Stomach smooth muscle (tissue), 2 donors: ENCODE measurements around the gene SRGAP2B.
"Not testable (repeated sequence)": the region's sequence is repeated elsewhere in the genome, so short reads cannot be mapped to it uniquely, and the experiment has no call there.

Source experiments
- H3K27ac ChIP-seq: one replicate; pipeline ENCODE4 v1.7.0; 2013; ENCODE audit warnings: mild to moderate bottlenecking, low read length, inconsistent platforms
- H3K27me3 ChIP-seq, 2 donors: one replicate each; pipeline ENCODE4 v1.7.0; 2013; ENCODE audit warnings: low read length in 2 of 2; ENCODE audit not compliant: insufficient read depth in 2 of 2, control insufficient read depth in 1 of 2
- H3K36me3 ChIP-seq, 2 donors: one replicate each; pipeline ENCODE4 v1.7.0; 2013; ENCODE audit warnings: low read length in 2 of 2; ENCODE audit not compliant: control insufficient read depth in 2 of 2, insufficient read depth in 2 of 2
- H3K4me1 ChIP-seq: one replicate; pipeline ENCODE4 v1.7.0; 2013; ENCODE audit warnings: low read length; ENCODE audit not compliant: control insufficient read depth, insufficient read depth
- H3K4me3 ChIP-seq, 2 donors: one replicate each; pipeline ENCODE4 v1.7.0; 2013; ENCODE audit warnings: low read length in 2 of 2
- H3K9ac ChIP-seq, 2 donors: one replicate each; pipeline ENCODE4 v1.7.0; 2013; ENCODE audit warnings: low read length in 2 of 2, mild to moderate bottlenecking in 1 of 2
- H3K9me3 ChIP-seq, 2 donors: one replicate each; pipeline ENCODE4 v1.7.0; 2013; ENCODE audit warnings: low read length in 2 of 2; ENCODE audit not compliant: control insufficient read depth in 2 of 2
- donor health status: healthy.
- donor health status: Pancreatic carcinoma.

SRGAP2B gene

GRCh38 chr1:144913977-144914734 is 181.0 kb downstream of the SRGAP2B start:
- H3K9me3 ChIP-seq, H3K4me1 ChIP-seq, H3K4me3 ChIP-seq, H3K9ac ChIP-seq, H3K27ac ChIP-seq, H3K27me3 ChIP-seq, H3K36me3 ChIP-seq: not testable (repeated sequence)

- not testable (repeated sequence) for H3K9me3 ChIP-seq
Measured at GRCh38 chr1:144913458-144913857, 181.7 kb downstream of the SRGAP2B start.

GRCh38 chr1:144910729-144911128 is 184.4 kb downstream of the SRGAP2B start:
- H3K27ac ChIP-seq, H3K36me3 ChIP-seq, H3K4me3 ChIP-seq, H3K27me3 ChIP-seq, H3K4me1 ChIP-seq, H3K9me3 ChIP-seq, H3K9ac ChIP-seq: not testable (repeated sequence)

More at GRCh38 chr1:144913458-144913857, 181.7 kb downstream of the SRGAP2B start:
- H3K4me1 ChIP-seq, H3K27me3 ChIP-seq, H3K9ac ChIP-seq, H3K4me3 ChIP-seq, H3K27ac ChIP-seq, H3K36me3 ChIP-seq: not testable (repeated sequence)

- H3K36me3 ChIP-seq, H3K4me3 ChIP-seq, H3K9me3 ChIP-seq, H3K27ac ChIP-seq, H3K4me1 ChIP-seq, H3K9ac ChIP-seq, H3K27me3 ChIP-seq: not testable (repeated sequence)
Measured at GRCh38 chr1:144900841-144901240, 194.3 kb downstream of the SRGAP2B start.

- not testable (repeated sequence) for H3K9me3 ChIP-seq, H3K27ac ChIP-seq, H3K9ac ChIP-seq, H3K4me1 ChIP-seq, H3K36me3 ChIP-seq, H3K27me3 ChIP-seq, H3K4me3 ChIP-seq
Measured at GRCh38 chr1:144894454-144895201, 200.5 kb downstream of the SRGAP2B start.

DNA sequence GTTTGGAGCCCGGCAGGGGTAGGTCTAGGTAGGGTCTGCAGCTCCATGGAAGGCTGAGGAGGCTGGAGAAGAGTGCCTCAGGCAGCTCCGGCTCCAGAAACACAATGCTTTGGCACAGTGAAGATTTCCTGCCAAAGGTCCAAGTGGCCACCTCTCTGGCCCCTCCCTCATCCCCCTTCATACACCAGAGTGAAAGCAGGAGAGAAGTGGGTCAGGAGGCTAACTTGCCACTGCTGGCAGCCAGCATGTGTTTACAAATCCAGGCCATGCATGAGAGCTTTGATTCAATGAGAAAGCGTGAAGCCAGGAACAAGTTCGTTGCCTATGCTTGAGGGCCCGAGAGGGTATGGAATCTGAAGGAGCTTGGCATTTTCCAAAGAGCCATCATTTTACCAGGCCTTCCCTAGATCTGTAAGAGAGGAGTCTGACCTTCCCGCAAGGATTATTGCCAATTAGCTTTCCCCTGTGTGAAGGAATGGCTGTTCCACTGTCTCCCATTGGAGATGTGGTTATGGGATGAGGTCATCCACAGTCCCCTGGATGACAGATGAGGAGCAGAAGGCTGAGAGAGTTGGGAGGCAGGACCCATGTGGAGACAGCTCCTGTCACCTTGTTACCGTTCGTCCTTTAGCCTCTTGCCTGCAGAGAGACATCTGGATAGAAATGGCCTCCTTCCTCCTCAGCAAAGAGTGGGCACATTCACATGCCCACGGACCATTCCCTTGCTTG is 201.3 kb downstream of the SRGAP2B start:
- not testable (repeated sequence) for H3K27me3 ChIP-seq, H3K9me3 ChIP-seq, H3K27ac ChIP-seq, H3K9ac ChIP-seq, H3K36me3 ChIP-seq, H3K4me3 ChIP-seq, H3K4me1 ChIP-seq

GRCh38 chr1:144893062-144893461 is 202.1 kb downstream of the SRGAP2B start:
- not testable (repeated sequence) for H3K27me3 ChIP-seq, H3K36me3 ChIP-seq, H3K4me3 ChIP-seq, H3K9me3 ChIP-seq, H3K9ac ChIP-seq, H3K4me1 ChIP-seq, H3K27ac ChIP-seq

DNA sequence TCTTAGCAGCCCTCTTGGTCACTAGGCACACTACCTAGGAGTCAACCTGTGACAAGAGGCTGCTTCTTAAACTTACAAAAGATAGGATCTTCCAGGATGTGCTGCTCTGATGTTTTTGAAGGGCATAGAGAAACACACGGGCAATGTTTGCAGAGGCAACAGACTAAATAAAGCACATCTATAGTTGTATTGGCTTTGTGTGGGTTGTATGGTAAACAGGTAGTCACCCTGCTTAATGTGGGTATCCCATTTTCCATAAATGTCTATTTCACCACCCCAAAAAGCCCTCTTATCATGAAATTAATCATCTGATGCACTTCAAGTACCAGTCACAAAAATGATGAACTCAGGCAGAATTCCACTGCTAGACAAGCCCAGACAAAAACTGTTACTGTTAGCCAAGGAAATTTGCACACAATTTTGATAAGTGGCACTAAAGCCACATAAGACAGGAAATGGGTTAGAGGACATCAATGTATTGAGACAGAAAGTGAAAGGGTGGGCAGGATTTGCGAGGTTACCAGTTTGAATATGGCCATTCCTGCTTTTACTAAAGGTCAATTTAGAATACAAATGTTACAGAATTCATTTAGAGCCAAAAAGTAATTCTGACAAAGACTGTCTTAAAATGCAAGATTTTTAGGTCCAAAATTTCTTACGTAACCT is 205.5 kb downstream of the SRGAP2B start:
- not testable (repeated sequence) for H3K4me3 ChIP-seq, H3K27ac ChIP-seq, H3K9me3 ChIP-seq, H3K27me3 ChIP-seq, H3K36me3 ChIP-seq, H3K4me1 ChIP-seq, H3K9ac ChIP-seq

- H3K4me1 ChIP-seq, H3K27me3 ChIP-seq, H3K9ac ChIP-seq, H3K9me3 ChIP-seq, H3K36me3 ChIP-seq, H3K27ac ChIP-seq: not testable (repeated sequence)
- H3K4me3 ChIP-seq: peak overlapping the region in 1 of 2 donors; percentile 40
Measured at GRCh38 chr1:144883022-144883421, 212.1 kb downstream of the SRGAP2B start.

DNA sequence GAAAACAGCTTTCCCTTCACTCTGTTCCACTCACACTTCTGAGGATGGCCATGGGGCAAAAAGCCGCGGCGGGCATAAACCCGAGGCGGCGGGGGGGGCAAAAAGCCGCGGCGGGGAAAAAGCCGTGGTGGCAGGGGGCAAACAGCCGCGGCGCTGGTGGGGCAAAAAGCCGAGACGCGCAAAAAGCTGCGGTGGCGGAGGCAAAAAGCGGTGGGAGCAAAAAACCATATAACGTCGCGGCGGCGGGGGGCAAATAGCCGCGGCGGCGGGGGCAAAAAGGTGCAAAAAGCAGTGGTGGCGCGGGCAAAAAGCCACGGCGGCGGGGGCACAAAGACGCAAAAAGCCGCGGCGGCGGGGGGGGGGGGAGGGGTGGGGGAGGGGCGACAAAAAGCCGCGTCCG is 212.8 kb downstream of the SRGAP2B start:
- not testable (repeated sequence) for H3K4me3 ChIP-seq, H3K36me3 ChIP-seq, H3K4me1 ChIP-seq, H3K9me3 ChIP-seq, H3K27ac ChIP-seq, H3K27me3 ChIP-seq, H3K9ac ChIP-seq
